A549 (cell line): ENCODE measurements around the gene NFASC. TPM values are rescaled to one million over a fixed set of nuclear protein-coding genes. Genes with fewer than 3 reads are reported as not detected.

Source experiments
- ATAC-seq, 2 experiments: fragments of 200-7000 bp in 1 of 2; fragments of >200 bp in 1 of 2; cut with Nextera tagmentation in 1 of 2; cut with Tn5 transposase in 1 of 2; 3 replicates each; pipeline versions ENCODE4 v1.8.0 to v1.9.1; 2018 to 2020; ENCODE audit warnings: mild to moderate bottlenecking in 1 of 2, moderate library complexity in 1 of 2
- CTCF ChIA-PET: fragments of 300-600 bp; sonication (Branson Sonifier 250); formaldehyde crosslinking; extraction: SDS; loops from one replicate; lab custom pipeline; 2021; ENCODE audit warnings: antibody characterized with exemption, inconsistent platforms; lab: Yijun Ruan, JAX
- POLR2A ChIA-PET: fragments of 350-600 bp; formaldehyde crosslinking; extraction: SDS; loops from one replicate; lab custom pipeline; 2021; ENCODE audit warnings: antibody characterized with exemption, inconsistent platforms; lab: Yijun Ruan, JAX
- DNase-seq, 2 experiments: peaks; one replicate each; pipeline versions ENCODE4 v3.0.0 to v3.0.0-alpha.2; 2011 to 2016; ENCODE audit warnings: low read depth in 1 of 2, low spot score in 1 of 2
- FAIRE-seq: peaks from 2 replicates; lab custom pipeline; 2011; peaks lifted over from hg19 to GRCh38; lab: Jason Lieb, UNC
- H3K27ac ChIP-seq, 2 experiments: fragments of >200 bp; sonication (Bioruptor Twin); formaldehyde crosslinking; 3 replicates each; pipeline ENCODE4 v1.5.1; 2016 to 2017
- H3K4me1 ChIP-seq: fragments of >200 bp; sonication (Bioruptor Twin); formaldehyde crosslinking; 3 replicates; pipeline ENCODE4 v1.6.1; 2016
- H3K4me2 ChIP-seq: fragments of >200 bp; sonication (Bioruptor Twin); formaldehyde crosslinking; 3 replicates; pipeline ENCODE4 v1.6.1; 2016
- H3K4me3 ChIP-seq: fragments of >200 bp; sonication (Bioruptor Twin); formaldehyde crosslinking; 3 replicates; pipeline ENCODE4 v1.5.1; 2016
- H3K9me3 ChIP-seq: fragments of >200 bp; sonication (Bioruptor Twin); formaldehyde crosslinking; 3 replicates; pipeline ENCODE4 v1.6.1; 2016
- CBX2 ChIP-seq: fragments of 200-600 bp; sonication (generic); IDR thresholded peaks from 2 replicates; pipeline ENCODE4 v1.6.1; 2016; ENCODE audit warnings: low read depth, mild to moderate bottlenecking, borderline replicate concordance
- CEBPB ChIP-seq, 2 experiments: fragments of >200 bp in 1 of 2; sonication (Bioruptor Twin) in 1 of 2; formaldehyde crosslinking in 1 of 2; IDR thresholded peaks; 2 replicates each; pipeline ENCODE4 v1.6.1; 2012 to 2016
- CHD4 ChIP-seq: fragments of 200-600 bp; sonication (generic); IDR thresholded peaks from 2 replicates; pipeline ENCODE4 v1.6.1; 2016; ENCODE audit warnings: antibody characterized with exemption, mild to moderate bottlenecking, borderline replicate concordance
- E2F6 ChIP-seq: IDR thresholded peaks from 2 replicates; pipeline ENCODE4 v1.6.1; 2012; ENCODE audit warnings: low read depth, borderline replicate concordance
- EHF ChIP-seq: fragments of 250-450 bp; sonication (Bioruptor Pico); IDR thresholded peaks from 2 replicates; pipeline ENCODE4 v1.5.0; 2020; ENCODE audit warnings: mild to moderate bottlenecking
- EHMT2 ChIP-seq: fragments of 200-600 bp; sonication (generic); IDR thresholded peaks from 2 replicates; pipeline ENCODE4 v1.6.1; 2016; ENCODE audit warnings: antibody characterized with exemption, low read depth, mild to moderate bottlenecking, moderate library complexity
- EP300 ChIP-seq, 2 experiments: fragments of >200 bp; sonication (Bioruptor Twin); formaldehyde crosslinking; IDR thresholded peaks; 2 replicates in 1 of 2; 3 replicates in 1 of 2; pipeline ENCODE4 v1.6.1; 2016 to 2017
- FOSB ChIP-seq: fragments of 250-450 bp; sonication (Bioruptor Pico); IDR thresholded peaks from 2 replicates; pipeline ENCODE4 v1.5.0; 2020; ENCODE audit warnings: mild to moderate bottlenecking, moderate library complexity
- FOSL2 ChIP-seq, 2 experiments: fragments of 450-650 bp in 1 of 2; fragments of >200 bp in 1 of 2; sonication (Bioruptor Twin) in 1 of 2; formaldehyde crosslinking; IDR thresholded peaks; 2 replicates each; pipeline versions ENCODE4 v1.5.0 to v1.6.1; 2016 to 2020; ENCODE audit warnings: mild to moderate bottlenecking in 1 of 2, moderate library complexity in 1 of 2
- FOXS1 ChIP-seq: fragments of 250-450 bp; sonication (Bioruptor Pico); IDR thresholded peaks from 2 replicates; pipeline ENCODE4 v1.5.0; 2020; ENCODE audit warnings: mild to moderate bottlenecking, moderate library complexity
- HDAC2 ChIP-seq: fragments of 200-600 bp; sonication (generic); IDR thresholded peaks from 2 replicates; pipeline ENCODE4 v1.6.1; 2016
- JUN ChIP-seq, 2 experiments: fragments of >200 bp; sonication (Bioruptor Twin); formaldehyde crosslinking; IDR thresholded peaks; 2 replicates in 1 of 2; 3 replicates in 1 of 2; pipeline ENCODE4 v1.6.1; 2016 to 2017
- KDM5A ChIP-seq: fragments of 200-600 bp; sonication (generic); IDR thresholded peaks from 2 replicates; pipeline ENCODE4 v1.6.1; 2016; ENCODE audit warnings: antibody characterized with exemption, mild to moderate bottlenecking
- MAFK ChIP-seq: fragments of 450-650 bp; IDR thresholded peaks from 2 replicates; pipeline ENCODE4 v1.6.1; 2014; ENCODE audit not compliant: partially characterized antibody
- MAX ChIP-seq: IDR thresholded peaks from 2 replicates; pipeline ENCODE4 v1.6.1; 2012
- MYC ChIP-seq: IDR thresholded peaks from 2 replicates; pipeline ENCODE4 v1.6.1; 2012; ENCODE audit warnings: mild to moderate bottlenecking, inconsistent platforms, low read length, improper control_type of control experiment, borderline replicate concordance
- NPAS2 ChIP-seq: fragments of 250-450 bp; sonication (Bioruptor Pico); IDR thresholded peaks from 2 replicates; pipeline ENCODE4 v1.8.0; 2022; ENCODE audit warnings: mild to moderate bottlenecking, moderate library complexity, borderline replicate concordance
- NR3C1 ChIP-seq: fragments of >200 bp; sonication (Bioruptor Twin); formaldehyde crosslinking; IDR thresholded peaks from 3 replicates; pipeline ENCODE4 v1.6.1; 2017
- PBX3 ChIP-seq: IDR thresholded peaks from 2 replicates; pipeline ENCODE4 v1.6.1; 2012
- PHF8 ChIP-seq: fragments of 200-600 bp; sonication (generic); IDR thresholded peaks from 2 replicates; pipeline ENCODE4 v1.6.1; 2016; ENCODE audit warnings: low read depth, mild to moderate bottlenecking, antibody characterized with exemption, moderate library complexity, borderline replicate concordance
- RAD21 ChIP-seq, 2 experiments: fragments of >200 bp in 1 of 2; sonication (Bioruptor Twin) in 1 of 2; formaldehyde crosslinking in 1 of 2; IDR thresholded peaks in 1 of 2; conservative IDR thresholded peaks in 1 of 2; 2 replicates in 1 of 2; 3 replicates in 1 of 2; pipeline ENCODE4 v1.6.1; 2012 to 2018; ENCODE audit warnings: inconsistent platforms in 1 of 2
- RARB ChIP-seq: fragments of 250-450 bp; sonication (Bioruptor Pico); IDR thresholded peaks from 2 replicates; pipeline ENCODE4 v1.8.0; 2021; ENCODE audit warnings: mild to moderate bottlenecking, moderate library complexity
- TFCP2L1 ChIP-seq: fragments of 250-450 bp; sonication (Bioruptor Pico); IDR thresholded peaks from 2 replicates; pipeline ENCODE4 v1.5.0; 2021; ENCODE audit warnings: mild to moderate bottlenecking
- ZC3H11A ChIP-seq: fragments of 450-650 bp; IDR thresholded peaks from 2 replicates; pipeline ENCODE4 v1.6.1; 2014; ENCODE audit warnings: antibody characterized with exemption, mild to moderate bottlenecking
- ZFP36 ChIP-seq: fragments of 450-650 bp; IDR thresholded peaks from 2 replicates; pipeline ENCODE4 v1.6.1; 2014; ENCODE audit warnings: borderline replicate concordance; ENCODE audit not compliant: partially characterized antibody
- ZSCAN20 ChIP-seq: fragments of 250-450 bp; sonication (Bioruptor Pico); IDR thresholded peaks from 2 replicates; pipeline ENCODE4 v1.8.0; 2022; ENCODE audit warnings: mild to moderate bottlenecking, moderate library complexity
- WGBS: methylation state at CpG from one replicate; pipeline ENCODE4 v1.1.6; 2017; ENCODE audit errors: missing lambda C conversion rate; 5-methylcytosine and 5-hydroxymethylcytosine counted together
- polyA plus RNA-seq, 4 experiments: library from polyadenylated mRNA; depleted of rRNA in 3 of 4; stranded (reverse); fragments of >200 nt; fragmentation: RNase III in 1 of 4; extraction: RNeasy Plus Mini Kit Qiagen cat#74134 plus additional on column Dnase treatment in 1 of 4; gene quantifications; 2 replicates in 3 of 4; 3 replicates in 1 of 4; pipeline ENCODE4 v1.2.3, GENCODE V29; 2011 to 2017
- TF ChIP-seq, protein P1 (sequence below): fragments of >200 bp; sonication (Bioruptor Twin); formaldehyde crosslinking; IDR thresholded peaks from 3 replicates; pipeline ENCODE4 v1.6.1; 2016
- TF ChIP-seq, protein P2 (sequence below): fragments of 250-450 bp; sonication (Bioruptor Pico); IDR thresholded peaks from 2 replicates; pipeline ENCODE4 v1.5.0; 2020; ENCODE audit warnings: low read depth, mild to moderate bottlenecking, moderate library complexity
- TF ChIP-seq, protein P3 (sequence below): fragments of 150-350 bp; IDR thresholded peaks from 2 replicates; pipeline ENCODE4 v1.6.1; 2014; ENCODE audit warnings: low read depth, mild to moderate bottlenecking, low read length

NFASC gene
- polyA plus RNA-seq, 2 of the 4 experiments (the other 2 are of a cell fraction) = 0.27 to 0.39 TPM

DNA sequence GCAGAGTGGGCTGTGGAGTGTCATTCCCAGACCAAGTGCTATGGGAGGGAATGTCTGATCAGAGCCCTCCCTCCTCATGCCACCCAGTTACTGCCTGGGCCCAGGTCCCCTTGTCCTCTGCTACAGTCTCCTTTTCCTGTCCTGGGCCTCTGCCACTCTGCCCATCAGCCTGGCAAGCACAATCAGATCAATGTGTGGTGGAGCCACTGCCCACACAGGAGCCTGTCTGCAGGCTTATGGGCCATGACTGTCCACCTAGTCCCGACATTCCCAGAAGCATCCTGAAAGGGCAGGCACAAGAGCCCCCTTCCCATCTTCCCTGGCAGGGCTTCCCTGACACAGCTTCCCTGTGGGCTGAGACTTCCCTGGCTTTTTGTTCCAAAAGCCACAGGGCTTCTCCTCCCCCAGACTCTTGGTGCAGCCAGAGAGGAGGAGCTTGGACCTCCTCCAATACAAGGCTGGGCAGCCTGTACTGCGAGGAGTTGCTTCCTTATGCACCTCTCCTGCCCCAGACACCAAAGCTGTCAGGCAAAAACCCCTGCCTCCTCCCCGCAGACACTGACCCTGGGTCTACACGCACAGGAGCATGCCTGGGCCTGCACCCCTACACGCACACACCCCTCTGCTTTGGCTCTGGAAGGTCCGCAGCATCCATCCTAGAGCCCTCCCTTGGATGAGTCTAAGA is 143.2 kb downstream of the NFASC start:
- POLR2A ChIA-PET = no interaction called here
- ATAC-seq = no peak
- TF ChIP-seq HDAC2 = no peak
- no peak for TF ChIP-seq EHF (CRISPR knock-in tag)
- TF ChIP-seq FOSB = no peak
- no peak for TF ChIP-seq JUN (IDR thresholded peaks at IDR 0.05)
- TF ChIP-seq ZC3H11A = no peak
- TF ChIP-seq, protein P1, sequence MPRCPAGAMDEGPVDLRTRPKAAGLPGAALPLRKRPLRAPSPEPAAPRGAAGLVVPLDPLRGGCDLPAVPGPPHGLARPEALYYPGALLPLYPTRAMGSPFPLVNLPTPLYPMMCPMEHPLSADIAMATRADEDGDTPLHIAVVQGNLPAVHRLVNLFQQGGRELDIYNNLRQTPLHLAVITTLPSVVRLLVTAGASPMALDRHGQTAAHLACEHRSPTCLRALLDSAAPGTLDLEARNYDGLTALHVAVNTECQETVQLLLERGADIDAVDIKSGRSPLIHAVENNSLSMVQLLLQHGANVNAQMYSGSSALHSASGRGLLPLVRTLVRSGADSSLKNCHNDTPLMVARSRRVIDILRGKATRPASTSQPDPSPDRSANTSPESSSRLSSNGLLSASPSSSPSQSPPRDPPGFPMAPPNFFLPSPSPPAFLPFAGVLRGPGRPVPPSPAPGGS = no peak
- TF ChIP-seq EHMT2 = no peak
- TF ChIP-seq NPAS2 (CRISPR knock-in tag) = no peak
- TF ChIP-seq FOXS1 (CRISPR knock-in tag) = no peak
- no peak for TF ChIP-seq E2F6
- TF ChIP-seq ZSCAN20 (CRISPR knock-in tag) = no peak
- TF ChIP-seq RARB (CRISPR knock-in tag) = no peak
- no peak for TF ChIP-seq CHD4
- TF ChIP-seq KDM5A = no peak
- TF ChIP-seq TFCP2L1 = no peak
- TF ChIP-seq, protein P2, sequence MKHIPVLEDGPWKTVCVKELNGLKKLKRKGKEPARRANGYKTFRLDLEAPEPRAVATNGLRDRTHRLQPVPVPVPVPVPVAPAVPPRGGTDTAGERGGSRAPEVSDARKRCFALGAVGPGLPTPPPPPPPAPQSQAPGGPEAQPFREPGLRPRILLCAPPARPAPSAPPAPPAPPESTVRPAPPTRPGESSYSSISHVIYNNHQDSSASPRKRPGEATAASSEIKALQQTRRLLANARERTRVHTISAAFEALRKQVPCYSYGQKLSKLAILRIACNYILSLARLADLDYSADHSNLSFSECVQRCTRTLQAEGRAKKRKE (CRISPR knock-in tag) = no peak
- no peak for DNase-seq
- no peak overlapping the region for H3K4me3 ChIP-seq
- H3K4me2 ChIP-seq = no peak overlapping the region
- 70% methylated on average over 6 of the region's 6 CpGs for WGBS
- H3K9me3 ChIP-seq = no peaks in the 10 kb centered on the region
- H3K4me1 ChIP-seq = no peaks in the 10 kb centered on the region
- no peak for FAIRE-seq
- H3K27ac ChIP-seq = no peak overlapping the region
- CTCF ChIA-PET = interaction anchor here (1.1 to 4.0 kb wide), 4 partner anchors 19 to 48 kb away, joined by 3 to 15 read pairs (median 8); no protein-coding TSS in a partner anchor

DNA sequence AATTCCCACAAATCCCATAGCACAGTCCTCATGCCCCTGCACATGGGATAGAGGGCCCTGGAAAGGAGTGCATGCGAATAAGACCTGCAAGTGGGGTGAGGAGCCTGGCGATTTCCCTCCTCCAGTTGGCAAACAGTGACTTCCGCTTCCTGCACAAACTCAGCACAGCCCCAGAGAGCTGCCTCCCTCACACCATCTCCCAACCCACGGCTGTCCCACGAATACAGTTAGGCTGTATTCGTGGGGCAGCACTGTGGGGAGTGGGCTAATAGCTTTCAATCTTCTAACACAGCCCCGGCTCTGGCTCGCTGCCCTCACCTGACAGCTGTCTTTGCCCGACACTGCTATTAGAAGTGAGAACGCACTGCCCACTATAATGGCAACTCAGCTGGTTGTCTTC is 144.1 kb downstream of the NFASC start:
- Histone ChIP-seq H3K9me3 (no peaks in the 10 kb centered on the region), H3K4me3 (no peak overlapping the region), H3K27ac (no peak overlapping the region), H3K4me1 (no peaks in the 10 kb centered on the region)
- ATAC-seq (no peak), DNase-seq (no peak)
- ChIA-PET POLR2A (no interaction called here), CTCF (interaction anchor here (0.6 to 4.0 kb wide), 4 partner anchors 25 to 106 kb away, joined by 3 to 15 read pairs (median 8); no protein-coding TSS in a partner anchor)
- WGBS = 57% methylated on average over 9 of the region's 10 CpGs
- no peak for TF ChIP-seq CHD4
- no peak for TF ChIP-seq ZFP36
- TF ChIP-seq NR3C1 = no peak
- TF ChIP-seq, all 56 proteins: peak for 0
- no peak overlapping the region for H3K4me2 ChIP-seq
- FAIRE-seq = no peak

DNA sequence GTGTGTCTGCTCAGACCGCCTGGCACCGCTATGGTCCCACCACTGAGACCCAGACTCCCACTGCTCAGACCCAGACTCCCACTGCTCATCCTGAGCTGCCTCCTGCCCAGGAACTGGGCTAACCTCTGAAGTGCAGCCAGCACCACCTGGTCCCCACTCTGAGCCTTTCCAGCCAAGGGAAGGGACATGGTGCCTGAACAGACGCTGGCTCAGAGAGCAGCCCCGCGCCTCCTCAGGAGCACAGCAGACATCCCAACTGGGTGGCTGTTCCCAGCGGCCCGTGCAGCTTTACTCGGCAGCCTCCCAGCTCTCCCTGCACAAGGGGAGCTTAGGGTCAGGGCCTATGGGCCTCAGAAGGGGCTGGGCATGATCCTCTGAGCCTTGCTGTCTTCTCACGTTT is 144.6 kb downstream of the NFASC start:
- WGBS = 8% methylated on average over 1 of the region's 9 CpGs
- Histone ChIP-seq H3K27ac (no peak overlapping the region), H3K9me3 (no peaks in the 10 kb centered on the region), H3K4me1 (no peaks in the 10 kb centered on the region), H3K4me2 (no peak overlapping the region), H3K4me3 (no peak overlapping the region)
- ATAC-seq (no peak), DNase-seq (no peak), FAIRE-seq (no peak)
- POLR2A ChIA-PET = no interaction called here
- CTCF ChIA-PET = interaction anchor here (0.6 to 4.0 kb wide), 4 partner anchors 26 to 106 kb away, joined by 3 to 15 read pairs (median 8); no protein-coding TSS in a partner anchor
- TF ChIP-seq CBX2 (no peak), CEBPB (IDR thresholded peaks at IDR 0.05) (no peak), FOSL2 (IDR thresholded peaks at IDR 0.05) (no peak), FOSL2 (CRISPR knock-in tag; IDR thresholded peaks at IDR 0.05) (no peak), PHF8 (no peak), RAD21 (conservative IDR thresholded peaks at IDR 0.05 in 1 of 2, IDR thresholded peaks at IDR 0.05 in 1 of 2) (no peak), MYC (no peak), NR3C1 (no peak), MAX (no peak), EP300 (IDR thresholded peaks at IDR 0.05) (no peak), PBX3 (no peak), MAFK (no peak), FOXS1 (CRISPR knock-in tag) (no peak)
- TF ChIP-seq, protein P3, sequence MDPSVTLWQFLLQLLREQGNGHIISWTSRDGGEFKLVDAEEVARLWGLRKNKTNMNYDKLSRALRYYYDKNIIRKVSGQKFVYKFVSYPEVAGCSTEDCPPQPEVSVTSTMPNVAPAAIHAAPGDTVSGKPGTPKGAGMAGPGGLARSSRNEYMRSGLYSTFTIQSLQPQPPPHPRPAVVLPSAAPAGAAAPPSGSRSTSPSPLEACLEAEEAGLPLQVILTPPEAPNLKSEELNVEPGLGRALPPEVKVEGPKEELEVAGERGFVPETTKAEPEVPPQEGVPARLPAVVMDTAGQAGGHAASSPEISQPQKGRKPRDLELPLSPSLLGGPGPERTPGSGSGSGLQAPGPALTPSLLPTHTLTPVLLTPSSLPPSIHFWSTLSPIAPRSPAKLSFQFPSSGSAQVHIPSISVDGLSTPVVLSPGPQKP = no peak
